Upper lobe of right lung (tissue), 1 donor: ENCODE measurements around the gene ZEB2. TPM values are rescaled to one million over a fixed set of nuclear protein-coding genes. Genes with fewer than 3 reads are reported as not detected.
A peak's percentile ranks its signal among the peaks of the same experiment; 100 is the strongest.

ENCODE experiments used
- ATAC-seq: fragments of 200-7000 bp; cut with Tn5 transposase; one replicate; pipeline ENCODE4 v1.9.1; 2020; ENCODE audit warnings: mild to moderate bottlenecking, moderate library complexity
- DNase-seq: peaks from one replicate; pipeline ENCODE4 v3.0.0-alpha.2; 2020
- H3K27ac ChIP-seq: fragments of 200-600 bp; one replicate; pipeline ENCODE4 v1.8.0; 2022
- H3K27me3 ChIP-seq: fragments of 200-600 bp; one replicate; pipeline ENCODE4 v1.8.0; 2022; ENCODE audit warnings: mild to moderate bottlenecking
- H3K36me3 ChIP-seq: fragments of 200-600 bp; one replicate; pipeline ENCODE4 v1.8.0; 2022
- H3K4me1 ChIP-seq: fragments of 200-600 bp; one replicate; pipeline ENCODE4 v1.8.0; 2022
- H3K4me3 ChIP-seq: fragments of 200-600 bp; one replicate; pipeline ENCODE4 v1.8.0; 2022; ENCODE audit warnings: mild to moderate bottlenecking
- H3K9me3 ChIP-seq: fragments of 200-600 bp; one replicate; pipeline ENCODE4 v1.8.0; 2022
- CTCF ChIP-seq: fragments of 200-600 bp; IDR thresholded peaks from one replicate; pipeline ENCODE4 v1.8.0; 2022; ENCODE audit warnings: antibody characterized with exemption
- intact Hi-C: fragments of 100-400 bp; cut with DNase I; formaldehyde crosslinking; loops from one replicate; pipeline ENCODE4 v1.11.0; 2022
- total RNA-seq: library from RNA; stranded (reverse); fragmentation: NEBNext Ultra II Directional; extraction: Animal tissue kit (Norgen Biotek cat#: 25700); gene quantifications from one replicate; pipeline ENCODE4 v1.2.1, GENCODE V29; 2021
- donor health status: DM: no; HTN: yes; CAD: no; lungs with severe emphysema.

Gene ZEB2
- total RNA-seq, 1 donor from 2014 or later: 178 TPM

DNA sequence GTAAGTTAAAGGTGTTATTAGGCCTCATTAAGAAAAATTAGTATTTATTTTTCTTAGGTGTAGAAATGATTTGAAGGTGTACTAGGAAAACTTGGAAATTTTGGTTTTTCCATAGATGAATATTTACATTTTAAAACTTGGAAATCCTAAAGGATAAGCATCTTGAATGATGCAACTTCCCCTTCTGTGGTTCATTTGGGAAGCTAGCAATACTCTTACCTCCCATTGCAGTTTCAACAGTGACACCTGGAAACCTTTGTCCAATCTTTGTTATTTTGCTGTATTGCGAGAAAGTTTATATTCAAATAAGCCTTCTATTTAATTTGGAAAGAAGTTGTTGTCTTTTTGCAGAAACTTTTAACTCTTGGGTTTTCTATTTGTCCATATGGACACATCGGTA lies 68.5 kb downstream of the ZEB2 start:
- Histone ChIP-seq H3K4me1 (peaks cover 43% of the 10 kb centered on the region), H3K27me3 (no peaks in the 10 kb centered on the region), H3K9me3 (no peaks in the 10 kb centered on the region), H3K27ac (no peak overlapping the region), H3K36me3 (peaks cover 1% of the 10 kb centered on the region), H3K4me3 (no peak overlapping the region)
- intact Hi-C loops: no loop called here
- no peak for ATAC-seq
- no peak for TF ChIP-seq CTCF
- no peak for DNase-seq

DNA sequence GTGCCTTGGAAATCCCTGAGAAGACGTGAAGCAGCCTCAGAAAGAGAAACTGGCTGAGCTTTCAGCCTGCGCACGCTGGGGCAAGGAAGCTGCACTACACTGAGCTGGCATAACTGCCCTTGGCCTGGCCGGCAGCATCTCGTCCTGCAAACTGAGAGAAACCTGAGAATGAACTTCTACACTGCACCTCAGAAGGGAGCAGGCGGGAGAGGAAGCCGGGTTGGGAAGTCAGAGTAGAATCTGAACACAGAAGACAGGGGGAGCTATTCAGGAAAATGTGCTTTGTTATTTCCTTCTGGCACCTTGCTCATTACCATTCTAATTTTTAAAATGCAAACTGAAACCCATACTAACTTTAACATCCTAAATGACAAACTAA lies 70.9 kb downstream of the ZEB2 start:
- ATAC-seq (peak; percentile 46), DNase-seq (no peak)
- Histone ChIP-seq H3K27me3 (no peaks in the 10 kb centered on the region), H3K27ac (peak overlapping the region; percentile 44), H3K9me3 (no peaks in the 10 kb centered on the region), H3K4me3 (peak overlapping the region; percentile 4), H3K36me3 (peaks cover 4% of the 10 kb centered on the region), H3K4me1 (peaks cover 32% of the 10 kb centered on the region)
- TF ChIP-seq CTCF: no peak
- intact Hi-C loops: no loop called here

DNA sequence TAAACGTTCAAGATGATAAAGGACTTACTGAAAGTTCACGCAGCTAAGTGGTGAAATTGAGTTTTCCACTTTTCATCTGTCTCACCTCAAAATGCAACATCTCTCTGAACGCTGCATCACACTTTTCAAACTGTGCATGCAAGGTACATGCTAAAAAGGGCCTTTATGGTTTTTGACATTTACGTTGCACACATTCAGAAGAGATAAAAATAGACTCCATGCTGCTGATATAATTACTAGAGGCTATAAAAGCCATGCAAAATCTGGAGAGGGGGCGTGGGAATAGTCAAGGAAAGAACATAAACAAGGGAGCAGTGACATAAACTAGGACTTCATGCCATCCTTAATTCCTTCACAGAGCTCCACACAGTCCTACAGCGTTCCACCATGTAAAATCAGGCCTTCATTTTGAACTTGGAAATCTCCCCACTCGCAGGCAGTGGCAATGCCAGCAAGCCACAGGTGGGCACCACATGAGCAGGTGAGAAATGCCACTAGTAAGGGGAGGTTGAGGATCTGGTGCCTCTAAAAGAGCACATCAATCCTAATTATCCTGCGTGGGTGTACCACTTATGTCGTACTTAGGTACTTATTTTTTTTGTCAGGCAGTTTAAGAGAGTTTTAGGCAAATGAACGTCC lies 71.4 kb downstream of the ZEB2 start:
- no peak for DNase-seq
- Histone ChIP-seq H3K4me3 (peak overlapping the region; percentile 4), H3K36me3 (peaks cover 4% of the 10 kb centered on the region), H3K4me1 (peaks cover 28% of the 10 kb centered on the region), H3K27ac (peak overlapping the region; percentile 44), H3K9me3 (no peaks in the 10 kb centered on the region), H3K27me3 (no peaks in the 10 kb centered on the region)
- TF ChIP-seq CTCF: no peak
- ATAC-seq: peak; percentile 12
- intact Hi-C loops: no loop called here

DNA sequence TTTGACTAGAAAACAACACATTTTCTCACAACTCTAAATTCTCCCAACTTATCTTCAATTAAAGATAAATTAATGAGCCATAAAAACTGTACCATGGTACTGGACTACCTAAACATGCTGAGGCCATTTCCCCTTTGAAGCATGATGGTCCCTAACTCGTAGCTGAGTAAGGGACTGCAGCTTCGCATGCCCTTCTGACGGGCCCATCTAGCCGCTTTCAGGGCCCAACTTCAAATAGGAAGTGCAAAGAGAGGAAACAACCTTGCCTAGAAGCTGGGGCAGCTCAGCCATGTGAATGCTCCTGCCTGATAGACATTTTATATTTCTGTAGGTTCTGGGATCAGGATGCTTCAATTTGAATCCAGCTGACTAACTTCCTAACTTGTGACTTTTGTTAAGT lies 72.4 kb downstream of the ZEB2 start:
- Histone ChIP-seq H3K27ac (no peak overlapping the region), H3K4me1 (peaks cover 18% of the 10 kb centered on the region)
- intact Hi-C loops: no loop called here

GRCh38 chr2:144446136-144446535 lies 73.8 kb downstream of the ZEB2 start:
- no peak for TF ChIP-seq CTCF
- Histone ChIP-seq H3K27ac (no peak overlapping the region), H3K27me3 (no peaks in the 10 kb centered on the region), H3K4me3 (no peak overlapping the region), H3K9me3 (no peaks in the 10 kb centered on the region), H3K4me1 (peaks cover 26% of the 10 kb centered on the region), H3K36me3 (peaks cover 4% of the 10 kb centered on the region)
- DNase-seq (no peak), ATAC-seq (no peak)
- intact Hi-C loops: no loop called here

More for the DNA sequence above, 72.4 kb downstream of the ZEB2 start:
- no peaks in the 10 kb centered on the region for H3K9me3 ChIP-seq
- DNase-seq: no peak
- no peaks in the 10 kb centered on the region for H3K27me3 ChIP-seq
- peaks cover 4% of the 10 kb centered on the region for H3K36me3 ChIP-seq
- TF ChIP-seq CTCF: no peak
- ATAC-seq: no peak
- H3K4me3 ChIP-seq: no peak overlapping the region

- Histone ChIP-seq H3K9me3 (no peaks in the 10 kb centered on the region), H3K4me1 (peaks cover 26% of the 10 kb centered on the region), H3K27ac (no peak overlapping the region), H3K36me3 (peaks cover 4% of the 10 kb centered on the region), H3K4me3 (no peak overlapping the region), H3K27me3 (no peaks in the 10 kb centered on the region)
- TF ChIP-seq CTCF: no peak
- DNase-seq (no peak), ATAC-seq (no peak)
- intact Hi-C loops: no loop called here
Measured at GRCh38 chr2:144445196-144445595, 74.7 kb downstream of the ZEB2 start.
